Prostate gland (tissue), 2 donors: ENCODE results near the gene PIM3. TPM values are rescaled to one million over a fixed set of nuclear protein-coding genes. Genes with fewer than 3 reads are reported as not detected.

Source experiments
- DNase-seq: peaks from one replicate; pipeline ENCODE4 v3.0.0-alpha.2; 2019; ENCODE audit warnings: low spot score
- H3K27ac ChIP-seq, 2 donors: fragments of 200-600 bp; sonication (generic); 2 replicates each; pipeline ENCODE4 v1.5.1; 2017 to 2019
- H3K27me3 ChIP-seq: fragments of 200-600 bp; sonication (generic); replicated peaks from 2 replicates; pipeline ENCODE4 v1.5.1; 2019; ENCODE audit not compliant: insufficient read depth
- H3K36me3 ChIP-seq, 2 donors: fragments of 200-600 bp; sonication (generic); 1 replicate in 1 of 2; 2 replicates in 1 of 2; pipeline versions ENCODE4 v1.5.1 to v1.8.1; 2017 to 2019
- H3K4me1 ChIP-seq: fragments of 200-600 bp; sonication (generic); replicated peaks from 2 replicates; pipeline ENCODE4 v1.5.1; 2019
- H3K4me3 ChIP-seq, 2 donors: fragments of 200-600 bp; sonication (generic); 2 replicates each; pipeline ENCODE4 v1.5.1; 2017 to 2019
- H3K9me3 ChIP-seq: fragments of 200-600 bp; sonication (generic); 2 replicates; pipeline ENCODE4 v1.5.1; 2017
- POLR2A ChIP-seq: fragments of 450-650 bp; IDR thresholded peaks from one replicate; pipeline ENCODE4 v1.6.1; 2016; ENCODE audit warnings: antibody characterized with exemption, mild to moderate bottlenecking
- POLR2AphosphoS5 ChIP-seq: sonication (generic); formaldehyde crosslinking; IDR thresholded peaks from one replicate; pipeline ENCODE4 v1.6.1; 2017; ENCODE audit warnings: antibody characterized with exemption
- WGBS: methylation state at CpG from one replicate; pipeline ENCODE4 v1.1.5; 2018; 5-methylcytosine and 5-hydroxymethylcytosine counted together
- intact Hi-C: fragments of 100-400 bp; cut with DNase I; formaldehyde crosslinking; loops from one replicate; pipeline ENCODE4 v1.14.2; 2022
- total RNA-seq, 2 donors: library from RNA; depleted of rRNA; stranded (reverse); fragments of >200 nt; gene quantifications; one replicate each; pipeline ENCODE4 v1.1.0, GENCODE V29; 2016
- TF ChIP-seq, protein P1 (sequence below), 4 experiments: fragments of 200-600 bp in 2 of 4; fragments of 450-650 bp in 2 of 4; sonication (generic) in 2 of 4; IDR thresholded peaks; 1 replicate in 3 of 4; 2 replicates in 1 of 4; pipeline ENCODE4 v1.5.1; 2016 to 2019; ENCODE audit warnings: antibody characterized with exemption in 4 of 4, mild to moderate bottlenecking in 2 of 4, moderate library complexity in 2 of 4

The PIM3 gene
- total RNA-seq, 2 donors from 2014 or later = 126 to 183 TPM

DNA sequence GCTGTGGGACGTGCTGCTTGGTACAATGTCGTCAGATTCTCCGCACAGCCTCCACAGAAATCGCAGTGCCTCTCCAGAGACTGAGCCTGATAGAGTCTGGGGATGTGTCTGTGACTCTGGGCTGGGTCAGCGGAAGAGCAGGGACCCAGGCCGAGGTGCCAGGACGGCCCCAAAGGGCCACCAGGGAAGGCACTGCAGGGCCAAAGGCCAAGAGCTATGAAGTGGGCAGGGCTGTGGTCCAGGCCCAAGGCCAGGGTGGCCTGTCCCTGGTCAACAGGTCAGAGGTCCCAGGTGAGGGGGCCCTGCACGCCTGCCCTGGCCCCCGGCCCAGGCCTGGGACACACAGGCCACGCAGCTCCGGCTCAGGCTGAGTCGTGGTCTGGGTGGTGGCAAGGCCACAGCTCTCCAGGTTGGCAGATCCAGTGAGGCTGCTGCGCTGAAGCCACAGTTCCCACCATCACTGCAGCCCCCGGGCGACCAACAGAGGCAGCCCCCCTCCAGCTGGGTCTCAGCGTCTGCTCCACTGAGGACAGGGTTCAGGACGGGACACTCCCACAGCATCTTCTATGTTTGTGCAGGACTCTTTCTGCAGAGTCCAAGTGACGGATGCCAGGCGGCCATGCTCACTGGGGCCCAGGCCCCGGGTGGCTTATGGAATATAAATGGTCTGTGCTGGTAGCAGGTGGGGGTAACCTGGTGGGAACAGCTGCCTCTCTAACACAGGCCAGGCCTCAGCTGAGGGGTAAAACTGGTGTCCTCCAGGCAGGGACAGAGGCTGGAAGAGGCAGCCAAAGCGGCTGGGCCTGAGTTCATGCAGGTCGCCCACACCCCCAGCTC, 4.8 kb upstream of the PIM3 start:
- WGBS = 88% methylated on average over 17 of the region's 22 CpGs
- no peaks in the 10 kb centered on the region for H3K27me3 ChIP-seq
- H3K4me3 ChIP-seq = no peak overlapping the region
- no peaks in the 10 kb centered on the region for H3K36me3 ChIP-seq
- DNase-seq = no peak
- TF ChIP-seq POLR2A = no peak
- no peaks in the 10 kb centered on the region for H3K9me3 ChIP-seq
- intact Hi-C loops = no loop called here
- peak overlapping the region; percentile 95 to 96 for H3K27ac ChIP-seq
- peaks cover 49% of the 10 kb centered on the region for H3K4me1 ChIP-seq

DNA sequence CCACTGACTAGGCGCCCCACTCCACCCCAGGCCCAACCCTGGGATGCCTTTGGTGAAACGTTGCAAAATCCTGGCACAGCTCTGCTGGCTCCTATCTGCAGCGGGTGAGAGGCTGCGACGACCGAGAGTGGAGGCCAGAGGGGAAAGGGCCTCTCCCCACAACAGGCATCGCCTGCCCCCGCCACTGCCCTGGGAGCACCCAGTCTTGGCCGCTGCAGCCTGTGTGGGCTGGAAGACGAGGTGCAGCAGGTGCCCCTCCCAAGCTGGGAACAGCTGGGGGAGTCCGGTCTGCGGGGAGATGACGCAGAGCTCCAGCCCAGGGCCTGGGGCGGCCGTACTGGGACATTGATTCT, 4.2 kb upstream of the PIM3 start:
- H3K36me3 ChIP-seq = peaks cover 0 to under 1% of the 10 kb centered on the region in 2 donors
- no peaks in the 10 kb centered on the region for H3K9me3 ChIP-seq
- intact Hi-C loops = no loop called here
- no peaks in the 10 kb centered on the region for H3K27me3 ChIP-seq
- no peak overlapping the region for H3K4me3 ChIP-seq
- H3K27ac ChIP-seq = peak overlapping the region in 1 of 2 donors; percentile 95
- TF ChIP-seq POLR2AphosphoS5 = no peak
- TF ChIP-seq, protein P1, sequence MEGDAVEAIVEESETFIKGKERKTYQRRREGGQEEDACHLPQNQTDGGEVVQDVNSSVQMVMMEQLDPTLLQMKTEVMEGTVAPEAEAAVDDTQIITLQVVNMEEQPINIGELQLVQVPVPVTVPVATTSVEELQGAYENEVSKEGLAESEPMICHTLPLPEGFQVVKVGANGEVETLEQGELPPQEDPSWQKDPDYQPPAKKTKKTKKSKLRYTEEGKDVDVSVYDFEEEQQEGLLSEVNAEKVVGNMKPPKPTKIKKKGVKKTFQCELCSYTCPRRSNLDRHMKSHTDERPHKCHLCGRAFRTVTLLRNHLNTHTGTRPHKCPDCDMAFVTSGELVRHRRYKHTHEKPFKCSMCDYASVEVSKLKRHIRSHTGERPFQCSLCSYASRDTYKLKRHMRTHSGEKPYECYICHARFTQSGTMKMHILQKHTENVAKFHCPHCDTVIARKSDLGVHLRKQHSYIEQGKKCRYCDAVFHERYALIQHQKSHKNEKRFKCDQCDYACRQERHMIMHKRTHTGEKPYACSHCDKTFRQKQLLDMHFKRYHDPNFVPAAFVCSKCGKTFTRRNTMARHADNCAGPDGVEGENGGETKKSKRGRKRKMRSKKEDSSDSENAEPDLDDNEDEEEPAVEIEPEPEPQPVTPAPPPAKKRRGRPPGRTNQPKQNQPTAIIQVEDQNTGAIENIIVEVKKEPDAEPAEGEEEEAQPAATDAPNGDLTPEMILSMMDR (IDR thresholded peaks at IDR 0.05) = no peak
- TF ChIP-seq POLR2A = no peak
- DNase-seq = no peak
- 78% methylated on average over 7 of the region's 15 CpGs for WGBS
- H3K4me1 ChIP-seq = peaks cover 48% of the 10 kb centered on the region

DNA sequence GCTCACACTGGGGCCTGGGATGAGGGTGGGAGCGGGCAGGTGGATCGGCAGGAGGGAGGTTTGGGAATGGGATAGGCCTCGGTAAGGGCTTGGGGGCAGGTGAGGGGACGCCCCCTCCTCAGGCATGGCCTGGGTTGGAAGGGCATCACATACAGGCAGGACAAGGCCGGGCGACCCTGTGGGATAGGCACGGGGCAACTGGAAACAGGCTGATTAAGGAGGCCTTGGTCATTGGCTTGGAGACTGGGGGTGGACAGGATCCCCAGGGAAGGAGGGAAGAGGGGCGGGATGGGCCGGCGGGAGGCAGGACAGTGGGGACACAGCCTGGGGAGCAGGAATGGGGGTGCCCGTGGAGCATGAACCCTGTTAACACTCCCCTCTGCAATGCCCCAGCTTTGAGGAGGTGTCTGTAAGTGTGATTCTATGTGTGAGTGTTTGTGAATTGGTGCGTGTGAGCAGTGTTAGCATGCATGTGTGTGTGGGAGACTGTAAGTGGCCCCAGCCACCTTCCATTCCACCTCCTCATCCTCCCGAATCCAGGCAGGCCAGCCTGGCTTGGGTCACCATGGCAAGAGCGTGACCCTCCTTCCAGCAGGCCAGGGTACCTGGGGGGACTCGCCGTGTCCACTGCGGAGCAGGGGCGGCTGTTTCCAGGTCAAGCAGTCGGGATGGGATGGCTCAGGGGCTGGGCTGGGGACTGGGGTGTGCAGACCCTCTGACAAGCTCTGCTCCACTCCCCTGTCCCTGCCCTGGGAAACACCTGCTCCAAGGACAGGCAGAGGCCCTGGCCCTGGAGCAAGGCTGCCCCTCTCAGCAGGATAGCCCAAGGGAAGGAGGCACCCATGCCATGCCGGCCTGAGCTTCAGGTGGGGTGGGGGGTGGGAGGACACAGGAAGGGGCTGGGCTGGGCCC, 3.4 kb upstream of the PIM3 start:
- intact Hi-C loops = no loop called here
- Histone ChIP-seq H3K36me3 (peaks cover 0 to 7% of the 10 kb centered on the region in 2 donors), H3K27ac (no peak overlapping the region), H3K4me3 (no peak overlapping the region), H3K4me1 (peaks cover 40% of the 10 kb centered on the region), H3K27me3 (no peaks in the 10 kb centered on the region), H3K9me3 (no peaks in the 10 kb centered on the region)
- TF ChIP-seq POLR2A (no peak), POLR2AphosphoS5 (no peak)
- TF ChIP-seq, protein P1 (IDR thresholded peaks at IDR 0.05) = no peak
- DNase-seq = no peak
- WGBS = 90% methylated on average over 20 of the region's 20 CpGs

DNA sequence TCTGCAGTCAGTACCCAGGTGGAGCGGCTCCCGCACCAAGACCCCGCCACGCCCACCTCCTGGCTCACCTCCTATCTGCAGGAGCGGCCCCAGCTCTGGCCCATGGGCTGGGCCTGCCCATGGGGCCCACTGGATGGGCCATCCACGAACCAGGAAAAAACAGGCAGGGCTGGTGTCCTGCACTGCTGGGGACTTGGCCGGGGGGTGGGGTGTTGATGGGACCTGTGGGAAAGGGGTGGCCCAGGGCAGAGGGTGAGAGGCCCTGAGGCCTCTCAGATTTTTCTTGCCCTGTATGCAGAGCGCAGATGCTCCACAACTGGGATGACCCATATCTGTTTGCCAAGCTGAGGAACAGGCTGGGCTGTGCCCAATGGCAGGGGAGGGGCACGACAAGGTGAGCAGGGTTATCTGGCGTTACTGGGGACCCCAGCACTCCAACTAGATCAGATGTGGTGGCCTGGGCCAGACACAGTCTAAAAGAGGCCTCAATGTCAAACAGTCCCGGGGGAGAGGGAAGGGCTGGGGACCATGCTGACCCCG, 2.7 kb upstream of the PIM3 start:
- no peaks in the 10 kb centered on the region for H3K9me3 ChIP-seq
- no peak for DNase-seq
- no peaks in the 10 kb centered on the region for H3K27me3 ChIP-seq
- no peak overlapping the region for H3K27ac ChIP-seq
- H3K36me3 ChIP-seq = peaks cover 0 to 9% of the 10 kb centered on the region in 2 donors
- TF ChIP-seq, protein P1 (IDR thresholded peaks at IDR 0.05) = no peak
- TF ChIP-seq POLR2A (no peak), POLR2AphosphoS5 (no peak)
- 91% methylated on average over 7 of the region's 12 CpGs for WGBS
- peaks cover 34% of the 10 kb centered on the region for H3K4me1 ChIP-seq
- intact Hi-C loops = loop anchor here (2.0 kb wide), 1 partner anchor 21 kb away; no protein-coding TSS in a partner anchor
- no peak overlapping the region for H3K4me3 ChIP-seq

DNA sequence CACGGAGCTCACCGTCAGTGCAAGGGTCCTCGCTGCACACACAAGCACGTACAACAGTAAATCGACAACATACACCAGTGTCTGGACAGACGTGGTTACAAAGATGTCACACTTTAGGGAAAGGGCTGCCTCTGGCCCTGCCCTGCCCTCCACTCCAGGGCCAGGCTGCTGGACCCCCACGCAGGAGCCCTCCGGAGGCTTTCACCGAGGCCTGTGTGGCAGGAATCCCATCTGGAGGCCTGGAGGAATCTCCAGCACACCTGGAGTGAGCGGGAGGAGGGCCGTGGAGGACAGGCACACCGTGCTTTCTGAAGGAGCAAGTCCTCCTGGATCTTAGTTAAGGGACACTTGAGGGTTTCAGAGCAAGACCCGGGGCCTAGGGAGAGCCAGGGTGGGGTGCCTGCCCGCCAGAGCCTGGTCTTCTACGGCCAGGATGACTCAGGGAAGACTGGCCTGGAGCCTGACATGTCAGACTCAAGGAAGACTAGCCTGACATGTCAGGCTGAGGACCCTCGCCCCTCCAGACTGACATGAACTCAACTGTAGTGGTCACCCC, 2.1 kb upstream of the PIM3 start:
- Histone ChIP-seq H3K36me3 (peaks cover 5 to 15% of the 10 kb centered on the region in 2 donors), H3K9me3 (no peaks in the 10 kb centered on the region), H3K27me3 (no peaks in the 10 kb centered on the region), H3K27ac (no peak overlapping the region), H3K4me1 (peaks cover 32% of the 10 kb centered on the region), H3K4me3 (no peak overlapping the region)
- intact Hi-C loops = loop anchor here (2.0 kb wide), 1 partner anchor 22 kb away; no protein-coding TSS in a partner anchor
- 87% methylated on average over 16 of the region's 16 CpGs for WGBS
- TF ChIP-seq POLR2AphosphoS5 (no peak), POLR2A (no peak)
- TF ChIP-seq, protein P1 (IDR thresholded peaks at IDR 0.05) = no peak
- DNase-seq = no peak
